Smooth muscle cell (in vitro differentiated cells): ENCODE measurements around the gene TOMM22. TPM values are rescaled to one million over a fixed set of nuclear protein-coding genes. Genes with fewer than 3 reads are reported as not detected.

Source experiments
- DNase-seq: peaks from one replicate; lab custom pipeline; 2025; ENCODE audit not compliant: unreplicated experiment; lab: John Stamatoyannopoulos, UW
- H2AFZ ChIP-seq: fragments of 200-600 bp; sonication (generic); 2 replicates; pipeline ENCODE4 v1.6.0; 2016; ENCODE audit warnings: antibody characterized with exemption, low read depth, mild to moderate bottlenecking
- H3F3A ChIP-seq: fragments of 200-600 bp; sonication (generic); 2 replicates; pipeline ENCODE4 v1.6.0; 2017; ENCODE audit warnings: antibody characterized with exemption, low read depth
- H3K27ac ChIP-seq: fragments of 200-600 bp; sonication (generic); 2 replicates; pipeline ENCODE4 v1.5.1; 2016; ENCODE audit warnings: low read depth, mild to moderate bottlenecking
- H3K27me3 ChIP-seq: fragments of 200-600 bp; sonication (generic); 2 replicates; pipeline ENCODE4 v1.6.1; 2016; ENCODE audit warnings: low read depth, mild to moderate bottlenecking
- H3K36me3 ChIP-seq: fragments of 200-600 bp; sonication (generic); 2 replicates; pipeline ENCODE4 v1.5.1; 2016; ENCODE audit warnings: low read depth
- H3K4me1 ChIP-seq: fragments of 200-600 bp; sonication (generic); 2 replicates; pipeline ENCODE4 v1.5.1; 2016; ENCODE audit warnings: low read depth
- H3K4me2 ChIP-seq: fragments of 200-600 bp; sonication (generic); 2 replicates; pipeline ENCODE4 v1.6.0; 2016; ENCODE audit warnings: mild to moderate bottlenecking
- H3K4me3 ChIP-seq: fragments of 200-600 bp; sonication (generic); 2 replicates; pipeline ENCODE4 v1.5.1; 2016; ENCODE audit warnings: mild to moderate bottlenecking
- H3K79me2 ChIP-seq: fragments of 200-600 bp; sonication (generic); 2 replicates; pipeline ENCODE4 v1.6.0; 2016; ENCODE audit warnings: low read depth, mild to moderate bottlenecking
- H3K9ac ChIP-seq: fragments of 200-600 bp; sonication (generic); 2 replicates; pipeline ENCODE4 v1.6.0; 2016; ENCODE audit warnings: low read depth
- H3K9me3 ChIP-seq: fragments of 200-600 bp; sonication (generic); replicated peaks from 2 replicates; pipeline ENCODE4 v1.5.1; 2016; ENCODE audit warnings: low read depth
- H4K20me1 ChIP-seq: fragments of 200-600 bp; sonication (generic); 2 replicates; pipeline ENCODE4 v1.6.0; 2016; ENCODE audit warnings: low read depth
- WGBS: methylation state at CpG from one replicate; pipeline ENCODE4 v1.1.7; 2016; ENCODE audit warnings: low lambda C conversion rate; 5-methylcytosine and 5-hydroxymethylcytosine counted together
- polyA plus RNA-seq: library from polyadenylated mRNA; unstranded; fragments of >200 nt; fragmentation: Nextera tagmentation; extraction: Ambion mirVana; gene quantifications from 2 replicates; pipeline ENCODE4 v1.2.1, GENCODE V29; 2016
- total RNA-seq: library from RNA; depleted of rRNA; stranded (reverse); fragments of >200 nt; gene quantifications from 2 replicates; pipeline ENCODE4 v1.2.3, GENCODE V29; 2014
- TF ChIP-seq, protein P1 (sequence below): fragments of 200-600 bp; sonication (generic); IDR thresholded peaks from 2 replicates; pipeline ENCODE4 v1.5.1; 2017; ENCODE audit warnings: borderline replicate concordance, mild to moderate bottlenecking, antibody characterized with exemption; ENCODE audit not compliant: insufficient read depth, poor library complexity, severe bottlenecking

The TOMM22 gene
- total and polyA plus RNA-seq, 2 experiments from 2014 or later, result 63.3 to 64.7 TPM

GRCh38 chr22:38694049-38694448 lies 12.3 kb downstream of the TOMM22 start:
- no peaks in the 10 kb centered on the region for H3F3A ChIP-seq
- no peak for DNase-seq
- no peak overlapping the region for H3K27ac ChIP-seq
- 84% methylated on average over 2 of the region's 2 CpGs for WGBS
- no peak overlapping the region for H3K4me3 ChIP-seq
- H2AFZ ChIP-seq, result no peak overlapping the region
- peaks cover 89% of the 10 kb centered on the region for H4K20me1 ChIP-seq
- no peaks in the 10 kb centered on the region for H3K9me3 ChIP-seq
- no peak overlapping the region for H3K4me2 ChIP-seq
- TF ChIP-seq, protein P1, sequence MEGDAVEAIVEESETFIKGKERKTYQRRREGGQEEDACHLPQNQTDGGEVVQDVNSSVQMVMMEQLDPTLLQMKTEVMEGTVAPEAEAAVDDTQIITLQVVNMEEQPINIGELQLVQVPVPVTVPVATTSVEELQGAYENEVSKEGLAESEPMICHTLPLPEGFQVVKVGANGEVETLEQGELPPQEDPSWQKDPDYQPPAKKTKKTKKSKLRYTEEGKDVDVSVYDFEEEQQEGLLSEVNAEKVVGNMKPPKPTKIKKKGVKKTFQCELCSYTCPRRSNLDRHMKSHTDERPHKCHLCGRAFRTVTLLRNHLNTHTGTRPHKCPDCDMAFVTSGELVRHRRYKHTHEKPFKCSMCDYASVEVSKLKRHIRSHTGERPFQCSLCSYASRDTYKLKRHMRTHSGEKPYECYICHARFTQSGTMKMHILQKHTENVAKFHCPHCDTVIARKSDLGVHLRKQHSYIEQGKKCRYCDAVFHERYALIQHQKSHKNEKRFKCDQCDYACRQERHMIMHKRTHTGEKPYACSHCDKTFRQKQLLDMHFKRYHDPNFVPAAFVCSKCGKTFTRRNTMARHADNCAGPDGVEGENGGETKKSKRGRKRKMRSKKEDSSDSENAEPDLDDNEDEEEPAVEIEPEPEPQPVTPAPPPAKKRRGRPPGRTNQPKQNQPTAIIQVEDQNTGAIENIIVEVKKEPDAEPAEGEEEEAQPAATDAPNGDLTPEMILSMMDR, result no peak
- no peaks in the 10 kb centered on the region for H3K27me3 ChIP-seq
- H3K4me1 ChIP-seq, result peaks cover 23% of the 10 kb centered on the region
- no peak overlapping the region for H3K9ac ChIP-seq
- H3K36me3 ChIP-seq, result no peaks in the 10 kb centered on the region
- peaks cover 88% of the 10 kb centered on the region for H3K79me2 ChIP-seq

DNA sequence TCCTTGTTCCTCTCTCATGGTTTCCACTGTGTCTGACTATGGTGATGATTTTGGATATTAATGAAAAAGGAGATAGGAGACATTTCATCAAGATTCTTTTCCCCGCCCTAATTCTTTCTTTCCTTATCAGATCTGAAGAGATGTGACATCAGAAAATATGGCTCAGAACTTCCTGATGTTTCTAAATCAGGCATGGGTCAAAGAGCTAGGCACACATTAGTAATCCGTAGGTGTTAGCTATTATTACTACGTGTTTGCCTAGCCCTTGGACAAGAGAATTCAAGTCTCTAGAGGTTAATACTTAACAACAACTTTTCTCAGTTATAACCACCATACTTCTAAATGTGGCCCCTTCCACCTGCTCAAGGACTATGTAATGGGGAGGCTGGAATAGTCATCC lies 13.2 kb downstream of the TOMM22 start:
- DNase-seq, result no peak

DNA sequence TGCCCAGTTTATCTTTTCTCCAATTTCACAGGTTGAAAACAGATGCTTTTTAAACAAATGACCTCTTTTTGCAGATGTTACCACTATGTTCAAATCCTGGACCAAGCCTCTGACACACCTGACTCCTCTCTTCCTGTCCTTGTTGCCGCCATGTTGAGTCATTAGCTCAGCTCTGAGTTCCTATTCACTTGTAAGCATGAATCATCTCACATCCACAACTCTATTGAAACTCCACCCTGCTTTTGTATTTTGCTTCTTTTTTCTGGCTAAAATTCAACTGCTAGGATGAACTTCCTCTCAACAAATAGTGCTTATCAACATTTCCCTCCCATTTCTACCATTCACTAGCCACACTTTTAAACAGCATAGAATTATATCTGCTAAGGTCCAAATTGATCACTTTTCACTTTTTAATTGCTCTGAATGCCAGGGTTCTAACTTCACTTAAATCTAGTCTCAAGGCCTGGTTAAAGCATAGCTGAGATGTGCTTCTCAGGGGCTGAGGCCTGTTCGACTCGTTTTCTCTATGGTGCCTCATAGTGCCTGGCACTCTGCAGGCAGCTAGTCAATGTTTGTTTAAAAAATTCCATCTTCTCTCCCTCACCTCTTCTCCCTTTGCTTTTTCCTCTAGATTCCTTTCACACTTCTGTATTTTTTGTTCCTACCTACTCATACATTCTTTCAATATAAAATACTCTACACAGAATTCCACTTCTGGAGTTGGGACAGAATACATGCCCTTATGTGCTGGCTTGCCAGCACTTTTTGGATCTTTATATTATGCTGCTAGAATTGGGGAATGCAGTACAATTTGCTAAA lies 15.1 kb downstream of the TOMM22 start:
- peaks cover 70% of the 10 kb centered on the region for H4K20me1 ChIP-seq
- H3K4me2 ChIP-seq, result peak overlapping the region; percentile 88
- WGBS, result 66% methylated on average over 3 of the region's 3 CpGs
- H3K36me3 ChIP-seq, result no peaks in the 10 kb centered on the region
- peaks cover 32% of the 10 kb centered on the region for H3K4me1 ChIP-seq
- peak overlapping the region; percentile 94 for H3K27ac ChIP-seq
- no peaks in the 10 kb centered on the region for H3F3A ChIP-seq
- TF ChIP-seq, protein P1, result no peak
- H3K79me2 ChIP-seq, result peaks cover 84% of the 10 kb centered on the region
- H2AFZ ChIP-seq, result no peak overlapping the region
- H3K27me3 ChIP-seq, result no peaks in the 10 kb centered on the region
- no peak overlapping the region for H3K9ac ChIP-seq
- H3K9me3 ChIP-seq, result no peaks in the 10 kb centered on the region
- H3K4me3 ChIP-seq, result peak overlapping the region; percentile 96
- no peak for DNase-seq

More for the DNA sequence above, 13.2 kb downstream of the TOMM22 start:
- Histone ChIP-seq H3K36me3 (no peaks in the 10 kb centered on the region), H3K27ac (no peak overlapping the region), H3K4me3 (no peak overlapping the region), H3K79me2 (peaks cover 95% of the 10 kb centered on the region), H3K9ac (no peak overlapping the region), H2AFZ (no peak overlapping the region), H3K4me1 (peaks cover 27% of the 10 kb centered on the region), H3K27me3 (no peaks in the 10 kb centered on the region), H4K20me1 (peaks cover 88% of the 10 kb centered on the region), H3K4me2 (no peak overlapping the region), H3K9me3 (no peaks in the 10 kb centered on the region), H3F3A (no peaks in the 10 kb centered on the region)
- 91% methylated on average over 3 of the region's 3 CpGs for WGBS
- TF ChIP-seq, protein P1, result no peak
